Erythroblast (primary cell): Measurements from ENCODE around the gene LY9.

Source experiments
- GATA1 ChIP-seq: IDR thresholded peaks from 2 replicates; pipeline ENCODE4 v1.6.1; 2011; ENCODE audit warnings: low read depth, mild to moderate bottlenecking, control low read depth, low read length, moderate library complexity
- POLR2A ChIP-seq: IDR thresholded peaks from 2 replicates; pipeline ENCODE4 v1.6.1; 2011; ENCODE audit warnings: mild to moderate bottlenecking, low read length

DNA sequence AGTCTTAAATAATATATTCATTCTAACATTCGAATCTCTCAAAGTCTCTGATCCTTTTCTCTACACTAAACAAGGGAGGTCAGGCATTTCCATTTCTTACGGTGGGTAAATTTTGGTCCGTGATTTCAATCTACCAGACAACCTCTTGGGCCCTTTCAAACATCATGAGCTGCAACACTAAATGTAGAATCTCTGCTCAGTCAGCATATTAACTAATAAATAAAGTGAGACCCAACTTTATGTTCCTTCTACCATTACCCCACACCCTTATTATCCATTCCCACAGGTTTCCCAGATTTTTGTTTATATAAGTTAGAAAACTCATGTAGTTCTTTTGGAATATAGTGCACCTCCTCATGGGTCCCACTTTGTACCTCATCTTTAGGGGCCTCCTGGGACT, 32.0 kb upstream of the LY9 start:
- TF ChIP-seq POLR2A = no peak
- no peak for TF ChIP-seq GATA1
